DMS53 (cell line): ENCODE data around the gene ADAMTS7.
"Not testable (repeated sequence)": the region's sequence is repeated elsewhere in the genome, so short reads cannot be mapped to it uniquely, and the experiment has no call there.

Source experiments
- DNase-seq: peaks from one replicate; lab custom pipeline; 2025; lab: John Stamatoyannopoulos, UW

The ADAMTS7 gene

DNA sequence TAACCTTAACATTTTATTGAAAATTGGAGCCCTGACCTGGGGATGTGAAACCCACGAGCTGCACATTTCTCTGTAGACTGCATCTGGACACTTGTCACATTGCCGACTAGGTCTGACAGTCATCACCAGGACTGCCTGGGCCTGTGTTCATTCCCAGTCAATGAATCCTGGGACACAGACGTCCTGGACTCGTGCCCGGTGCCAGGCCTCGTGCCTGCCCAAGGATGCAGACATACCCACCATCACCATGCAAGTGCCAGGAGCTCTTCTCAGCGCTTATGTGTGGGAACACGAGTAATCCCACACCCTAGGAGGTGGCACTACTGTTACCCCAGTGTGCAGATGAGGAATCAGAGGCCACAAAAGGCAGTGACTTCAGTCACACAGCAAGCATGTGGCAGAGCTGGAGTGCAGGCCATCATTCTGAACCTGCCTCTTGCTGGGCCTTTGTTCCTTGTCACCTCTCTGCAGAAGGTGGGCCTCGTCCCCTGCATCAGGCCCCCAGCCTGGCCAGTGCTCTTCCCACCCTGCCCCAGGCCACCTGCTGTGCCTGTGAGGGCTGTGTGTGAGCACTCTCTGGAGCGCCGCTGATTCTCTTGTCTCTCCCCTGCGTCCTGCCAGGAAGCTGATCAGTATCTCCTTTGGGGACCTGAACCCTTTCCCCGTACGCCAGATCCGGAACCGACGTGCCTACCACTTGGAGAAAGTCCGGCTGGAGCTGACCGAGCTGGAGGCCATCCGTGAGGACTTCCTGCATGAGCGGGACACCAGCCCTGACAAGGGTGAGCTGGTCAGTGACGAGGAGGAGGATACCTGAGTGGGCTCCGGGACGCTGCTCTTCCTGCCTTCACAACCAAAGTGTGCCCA, 58.5 kb downstream of the ADAMTS7 start:
- no peak for DNase-seq

DNA sequence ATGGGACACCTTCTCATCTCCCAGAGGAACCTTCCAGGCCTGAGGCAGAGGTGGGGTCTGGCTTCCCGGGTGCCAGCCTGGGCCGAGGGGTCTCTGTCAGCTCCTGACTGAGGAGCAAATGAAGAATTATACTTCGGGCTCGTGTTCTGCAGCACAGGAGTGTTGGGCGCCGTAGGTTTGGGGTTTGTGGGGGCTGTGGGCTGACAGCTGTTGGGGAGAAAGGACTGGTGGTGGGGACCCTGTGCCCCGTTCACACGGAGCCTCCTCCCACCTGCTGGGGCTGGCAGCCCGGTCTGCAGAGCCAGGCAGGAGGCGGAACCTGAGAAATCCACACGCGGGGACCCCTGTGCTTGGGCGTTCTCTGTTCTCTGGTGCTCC, 59.7 kb downstream of the ADAMTS7 start:
- no peak for DNase-seq

DNA sequence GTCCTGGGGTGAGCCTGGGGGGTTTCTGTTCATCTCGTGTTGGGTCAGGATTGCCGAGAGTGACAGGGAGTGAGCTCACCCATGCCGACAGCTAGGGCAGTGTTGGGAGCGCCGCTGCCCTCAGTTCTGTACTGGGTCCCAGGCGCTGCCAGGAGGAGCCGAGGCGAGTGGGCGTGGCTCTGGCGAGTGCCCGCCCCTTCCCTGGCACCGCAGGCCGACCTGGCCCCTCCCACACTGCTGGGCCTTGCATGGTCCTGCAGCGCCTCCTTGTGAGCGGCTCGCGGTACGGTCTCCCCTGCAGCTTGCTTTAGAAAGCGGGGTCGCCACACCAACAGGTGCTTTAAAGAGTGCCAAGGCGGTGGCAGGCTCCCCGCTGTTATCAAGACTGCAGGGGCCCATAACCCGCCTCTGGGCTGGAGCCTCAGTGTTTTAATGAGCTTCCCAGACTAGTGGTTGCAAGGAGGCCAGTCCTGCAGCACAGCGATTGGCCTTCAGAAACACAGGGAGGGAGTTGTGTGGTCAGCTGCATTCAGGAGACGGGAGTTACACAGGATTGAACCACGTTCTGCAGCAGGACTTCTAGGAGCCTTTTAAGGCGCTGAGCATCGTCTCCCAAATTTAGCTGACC, 60.2 kb downstream of the ADAMTS7 start:
- peak; percentile 92 for DNase-seq

DNA sequence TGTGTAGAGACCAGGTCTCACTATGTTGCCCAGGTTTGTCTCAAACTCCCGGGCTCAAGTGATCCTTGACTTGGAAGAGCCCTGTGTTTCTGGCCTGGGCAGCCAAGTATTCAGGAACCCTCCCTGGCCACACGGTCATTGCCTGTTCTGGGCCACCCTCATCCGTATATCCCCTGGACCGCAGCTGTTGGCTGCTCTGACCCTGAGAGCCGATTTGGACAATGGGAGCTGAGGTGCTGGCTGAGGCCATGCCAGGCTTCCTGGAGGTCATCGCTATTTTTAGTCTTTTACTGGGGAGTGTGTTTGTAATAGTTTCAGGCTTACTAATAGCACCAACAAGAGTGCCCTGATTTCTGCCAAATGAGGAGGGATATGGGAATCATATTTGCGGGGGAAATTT, 60.7 kb downstream of the ADAMTS7 start:
- DNase-seq, result no peak

DNA sequence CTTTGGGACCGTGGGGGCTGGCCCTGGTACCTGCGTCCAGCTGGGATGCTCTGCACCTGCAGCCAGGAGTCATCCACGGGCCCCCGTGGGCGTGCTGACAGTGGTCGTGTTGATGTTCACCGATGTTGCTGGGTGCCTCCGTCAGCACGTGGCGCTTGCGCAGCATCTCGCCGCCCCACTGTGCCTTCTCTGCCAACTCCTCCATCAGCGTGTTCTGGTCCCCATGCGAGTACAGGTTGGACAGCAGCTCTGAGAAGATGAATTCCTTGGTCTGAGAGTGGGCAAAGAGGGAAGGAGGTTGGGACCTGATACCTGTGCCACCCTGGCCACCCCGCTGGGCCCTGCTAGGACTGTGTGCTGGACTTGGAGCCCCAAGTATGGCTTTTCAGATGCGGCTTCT, 61.4 kb downstream of the ADAMTS7 start:
- DNase-seq, result no peak

DNA sequence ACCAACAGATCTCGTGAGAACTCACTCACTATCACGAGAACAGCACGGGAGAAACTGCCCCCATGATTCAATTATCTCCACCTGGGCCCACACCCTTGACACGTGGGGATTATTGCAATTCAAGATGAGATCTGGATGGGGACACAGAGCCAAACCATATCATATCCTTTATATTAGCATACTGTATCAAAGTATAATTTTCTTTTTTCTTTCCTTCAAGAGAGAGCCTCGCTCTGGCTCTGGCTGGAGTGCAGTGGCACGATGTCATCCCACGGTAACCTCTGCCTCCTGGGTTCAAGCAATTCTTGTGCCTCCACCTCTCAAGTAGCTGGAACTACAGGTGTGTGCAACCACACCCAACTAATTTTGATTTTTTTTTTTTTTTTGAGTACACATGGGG, 63.4 kb downstream of the ADAMTS7 start:
- not testable (repeated sequence) for DNase-seq

DNA sequence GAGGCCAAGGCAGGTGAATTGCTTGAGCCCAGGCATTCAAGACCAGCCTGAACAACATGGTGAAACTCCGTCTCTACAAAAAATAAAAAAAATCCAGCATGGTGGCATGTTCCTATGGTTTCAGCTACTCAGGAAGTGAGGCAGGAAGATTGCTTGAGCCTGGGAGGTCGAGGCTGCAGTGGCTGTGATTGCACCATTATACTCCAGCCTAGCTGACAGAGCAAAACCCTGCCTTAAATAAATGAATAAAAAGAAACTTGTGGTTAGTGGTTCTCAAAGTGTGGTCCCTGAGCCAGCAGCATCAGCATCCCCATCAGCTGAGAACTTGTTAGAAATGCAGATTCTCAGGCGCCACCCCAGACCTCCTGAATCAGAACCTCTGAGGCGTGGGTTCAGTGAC, 69.6 kb downstream of the ADAMTS7 start:
- DNase-seq, result not testable (repeated sequence)

DNA sequence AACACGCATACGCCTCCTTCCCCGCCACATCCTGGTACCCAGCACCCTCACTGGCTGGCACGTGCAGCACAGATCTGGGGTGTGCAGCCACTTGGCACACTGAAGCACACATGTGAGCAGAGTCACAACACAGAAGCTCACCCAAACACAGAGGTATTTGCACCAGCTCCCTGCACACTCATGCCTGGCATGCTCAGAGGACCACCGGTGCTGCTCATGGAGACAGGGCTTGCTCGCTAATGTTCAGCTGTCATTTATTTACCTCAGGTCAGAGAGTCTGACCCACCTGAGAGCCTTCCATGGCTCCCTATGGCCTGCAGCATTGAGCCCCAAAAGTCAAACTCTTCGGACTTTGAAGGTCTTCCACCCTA, 70.4 kb downstream of the ADAMTS7 start:
- DNase-seq, result no peak

DNA sequence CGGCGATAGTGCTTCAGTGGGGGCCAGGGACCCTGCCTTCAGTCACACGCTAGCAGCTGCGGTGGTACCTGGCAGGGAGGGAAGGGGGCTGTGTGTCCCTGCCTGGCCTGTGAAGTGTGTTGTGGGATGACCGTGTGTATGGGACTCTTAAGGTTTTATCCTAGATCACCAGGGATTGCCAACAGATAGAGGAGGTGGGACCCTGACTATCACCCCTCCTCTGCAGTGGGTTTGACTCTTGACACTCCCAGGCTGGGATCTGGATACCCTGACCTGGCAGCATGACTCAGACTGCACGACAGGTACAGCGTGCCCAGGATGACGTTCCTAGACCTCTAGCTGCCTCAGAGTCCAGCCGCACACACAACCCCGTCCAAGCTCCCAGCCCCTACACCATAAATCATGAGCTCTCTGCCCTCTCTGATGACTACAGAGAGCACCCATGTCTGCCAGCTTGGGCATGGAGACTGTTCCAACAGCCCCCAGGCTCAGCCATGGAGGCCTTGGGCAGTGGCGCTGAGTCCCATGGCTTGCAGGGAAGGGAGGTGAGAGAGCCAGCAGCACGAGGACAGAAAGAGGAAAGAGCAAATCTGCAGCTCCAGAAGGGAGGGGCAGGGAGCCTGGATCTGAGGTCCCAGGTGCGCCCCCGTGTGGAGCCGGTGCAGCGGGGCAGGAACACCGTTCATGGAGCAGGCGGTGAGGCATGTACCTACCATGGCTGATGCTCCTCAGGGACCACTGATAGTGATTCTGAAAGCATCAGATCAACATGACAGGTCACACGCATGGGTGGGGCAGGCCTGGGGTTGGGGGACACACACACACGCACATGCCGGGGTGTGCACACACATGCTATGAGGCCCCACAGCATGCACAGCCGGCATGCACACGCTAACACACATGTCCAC, 71.0 kb downstream of the ADAMTS7 start:
- peak; percentile 89 for DNase-seq

DNA sequence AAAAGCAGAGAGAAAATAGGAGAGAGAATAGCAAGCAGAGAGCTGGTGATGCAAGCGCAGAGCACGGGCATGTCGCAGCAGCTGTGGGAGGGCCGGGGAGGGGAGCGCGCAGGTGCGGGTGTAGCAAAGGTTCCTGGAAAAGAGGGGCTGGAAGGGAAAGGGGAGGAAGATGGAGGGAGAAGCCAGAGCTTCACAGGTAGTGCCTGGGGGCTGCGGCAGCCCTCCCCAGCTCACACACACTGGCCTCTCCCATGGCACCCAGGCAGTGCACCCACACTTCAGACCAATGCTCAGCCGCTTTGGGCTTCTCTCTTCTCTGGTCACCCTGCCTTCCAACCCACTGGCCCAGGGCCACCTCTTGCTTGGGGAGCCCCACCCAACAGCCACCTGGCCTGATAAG, 72.1 kb downstream of the ADAMTS7 start:
- DNase-seq, result no peak

DNA sequence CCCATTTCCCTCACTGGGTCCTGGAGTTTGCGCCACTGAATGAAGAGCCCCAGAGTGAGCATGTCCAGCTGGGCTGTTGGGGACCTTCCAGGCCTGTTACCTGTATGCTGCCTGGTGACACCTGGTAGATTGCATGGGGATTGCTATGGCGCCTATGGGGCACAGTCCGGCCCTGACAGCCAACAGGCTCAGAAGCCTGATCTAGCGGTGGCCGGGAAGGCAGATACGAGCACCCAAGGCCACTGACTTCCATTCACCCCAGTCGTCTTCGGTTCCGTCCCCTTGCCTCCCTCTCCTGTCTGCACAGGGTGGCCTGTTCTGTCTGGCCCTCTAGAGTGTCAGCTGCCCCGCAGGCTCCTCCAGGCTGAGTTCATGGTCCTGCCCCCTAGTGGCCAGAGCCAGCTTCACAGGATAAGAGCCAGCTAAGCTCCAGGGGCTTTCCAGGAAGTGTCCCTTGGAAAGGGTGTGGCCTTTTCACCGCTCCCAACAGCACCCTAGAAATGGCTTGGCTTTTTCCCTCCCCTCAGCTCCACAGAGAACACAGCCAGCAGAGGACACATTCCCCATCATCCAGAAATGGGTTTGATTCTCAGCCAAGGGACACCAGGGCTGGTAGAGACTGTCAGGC, 73.2 kb downstream of the ADAMTS7 start:
- peak; percentile 56 for DNase-seq

DNA sequence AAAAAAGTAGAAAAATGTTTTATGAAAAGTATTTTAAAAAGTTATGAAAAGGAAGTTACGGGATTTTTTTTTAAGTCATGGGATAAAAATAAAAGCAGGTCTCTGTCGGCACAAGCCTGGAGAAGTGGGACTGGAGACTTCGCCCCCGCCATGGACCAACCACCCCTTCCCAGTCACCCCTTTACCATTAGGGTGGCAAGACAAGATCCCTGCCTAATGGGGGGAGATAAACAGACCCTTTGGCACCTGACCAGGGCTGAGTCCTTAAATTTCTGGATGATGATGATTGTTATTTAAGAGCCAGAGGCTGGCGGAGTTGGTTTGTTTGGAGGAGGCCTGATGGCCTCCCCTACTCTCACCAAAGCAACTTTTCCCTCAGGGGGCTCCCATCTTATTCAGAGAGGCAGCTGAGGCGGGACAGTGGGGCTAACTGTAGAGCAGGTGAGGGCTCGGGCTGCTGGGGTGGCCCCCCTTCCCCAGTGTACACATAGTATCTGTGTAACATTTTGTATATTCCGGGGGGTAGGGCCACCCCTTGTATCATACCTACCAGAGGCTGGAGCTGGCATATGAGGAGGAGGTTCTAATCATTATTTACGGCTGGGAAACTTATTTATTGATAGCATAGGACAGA, 74.0 kb downstream of the ADAMTS7 start:
- DNase-seq, result no peak

DNA sequence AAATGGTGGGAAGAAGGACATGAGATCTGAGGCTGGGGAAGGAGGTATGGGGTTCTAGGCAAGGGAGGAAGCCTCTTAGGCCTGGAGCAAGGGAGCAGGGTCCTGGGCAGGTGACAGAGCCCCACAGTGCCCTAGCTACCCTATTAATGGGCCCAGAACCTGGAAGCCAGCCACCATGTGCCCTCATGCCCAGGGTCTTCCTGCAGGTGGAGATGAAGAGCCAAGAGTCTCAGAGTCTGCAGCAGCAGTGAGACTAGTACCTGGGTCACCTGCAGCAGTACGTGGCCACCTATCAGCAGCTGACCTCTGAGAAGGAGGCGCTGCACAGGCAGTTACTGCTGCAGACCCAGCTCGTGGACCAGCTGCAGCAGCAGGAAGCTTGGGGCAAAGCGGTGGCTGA, 75.0 kb downstream of the ADAMTS7 start:
- peak; percentile 12 for DNase-seq

DNA sequence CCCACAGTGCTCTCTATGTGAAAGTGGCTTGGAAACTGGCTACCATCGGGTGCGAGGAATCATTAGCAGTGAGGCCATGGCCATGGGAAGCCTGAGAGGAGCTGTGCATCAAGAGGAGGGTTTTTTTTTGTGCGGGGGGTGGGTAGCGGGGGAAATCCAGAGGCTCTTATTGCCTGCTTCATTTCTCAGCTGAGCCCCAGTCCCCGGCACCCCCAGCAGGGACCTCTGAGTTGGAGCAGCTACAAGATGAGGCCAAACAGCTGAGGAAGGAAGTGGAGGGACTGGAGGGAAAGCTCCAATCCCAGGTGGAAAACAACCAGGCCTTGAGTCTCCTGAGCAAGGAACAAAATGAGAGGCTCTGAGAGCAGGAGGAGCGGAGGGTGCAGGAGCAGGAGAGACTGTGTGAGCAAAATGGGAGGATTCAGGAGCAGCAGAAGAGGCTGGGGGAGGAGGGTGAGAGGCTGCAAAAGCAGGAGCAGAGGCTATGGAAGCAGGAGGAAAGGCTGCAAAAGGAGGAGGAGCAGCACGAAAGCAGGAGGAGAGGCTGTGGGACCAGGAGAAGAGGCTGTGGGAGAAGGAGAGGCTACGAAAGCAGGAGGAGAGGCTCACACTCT, 76.7 kb downstream of the ADAMTS7 start:
- DNase-seq, result no peak

DNA sequence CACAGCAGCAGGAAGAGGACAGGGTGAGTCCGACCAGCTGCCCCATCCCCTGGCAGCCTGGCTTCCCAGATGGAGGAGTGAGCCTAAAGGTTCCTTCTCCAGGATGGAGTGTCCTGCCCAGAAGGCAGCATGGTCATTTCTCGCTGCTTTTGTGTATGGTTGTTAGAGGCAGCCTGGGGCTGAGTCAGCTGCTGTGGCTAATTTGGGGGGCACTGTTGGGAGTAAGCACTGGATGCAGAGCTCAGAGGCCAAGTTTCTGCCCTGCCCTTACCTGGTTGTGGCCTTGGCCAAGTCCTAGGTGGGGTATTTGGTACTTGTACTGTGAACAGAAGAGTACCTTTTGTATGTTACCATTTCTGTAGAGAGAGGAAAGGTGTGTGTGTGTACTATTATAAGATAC, 78.6 kb downstream of the ADAMTS7 start:
- DNase-seq, result no peak

DNA sequence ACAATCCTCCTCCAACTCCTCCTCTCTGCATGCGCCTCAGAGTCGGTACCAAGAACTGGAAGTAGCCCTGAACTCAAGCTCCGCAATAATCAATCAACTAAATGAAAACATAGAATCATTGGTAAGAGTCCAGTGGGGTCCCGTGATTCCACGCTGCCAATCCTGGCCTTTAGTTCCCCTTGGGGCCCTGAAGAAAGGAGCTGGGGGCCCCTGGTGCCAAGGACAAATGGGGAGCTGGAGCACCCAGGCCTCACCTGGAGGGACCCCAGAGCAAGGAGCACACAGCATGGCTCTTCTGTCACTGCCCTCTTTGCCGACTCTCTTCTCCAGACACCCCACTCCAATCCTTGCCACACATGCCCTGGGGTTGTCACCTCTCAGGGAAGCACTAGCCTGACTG, 80.3 kb downstream of the ADAMTS7 start:
- DNase-seq, result no peak

DNA sequence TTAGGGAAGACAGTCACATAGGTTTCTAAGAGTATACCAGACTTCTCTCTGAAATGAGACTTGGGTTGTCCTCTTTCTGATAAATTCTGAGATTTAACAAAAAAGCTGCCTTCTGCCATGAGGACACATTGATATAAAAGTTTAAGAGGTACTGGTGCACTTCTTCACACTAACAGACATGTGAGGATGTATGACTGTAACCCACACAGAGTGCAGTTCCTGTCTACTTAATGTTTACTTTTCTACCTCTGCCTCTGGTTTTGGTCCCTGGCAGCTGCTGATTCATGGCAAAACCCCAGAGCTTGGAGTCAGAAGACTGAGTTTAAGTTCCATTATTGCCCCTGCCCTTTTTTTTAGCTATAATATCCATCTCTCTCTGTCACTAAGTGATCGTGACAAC, 82.8 kb downstream of the ADAMTS7 start:
- peak; percentile 44 for DNase-seq

DNA sequence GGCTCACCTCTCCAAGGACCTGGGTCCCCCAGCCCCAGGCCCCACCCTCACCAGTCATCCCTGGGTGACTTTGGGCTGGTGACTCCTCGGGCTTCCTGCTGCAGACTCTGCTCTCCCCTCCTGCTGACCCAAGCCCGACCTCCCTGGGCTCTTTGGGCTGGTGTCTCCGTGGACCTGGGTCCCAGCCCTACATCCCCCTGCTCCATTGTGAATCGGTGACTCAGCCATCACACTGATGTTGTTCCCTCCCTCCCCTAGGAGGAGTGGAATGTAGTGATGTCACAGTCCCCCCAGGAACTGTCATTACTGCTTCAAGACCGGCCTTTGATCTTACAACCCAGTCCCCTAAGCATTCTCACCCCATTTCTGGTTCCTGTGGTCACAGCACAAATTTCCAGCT, 83.7 kb downstream of the ADAMTS7 start:
- DNase-seq, result no peak

DNA sequence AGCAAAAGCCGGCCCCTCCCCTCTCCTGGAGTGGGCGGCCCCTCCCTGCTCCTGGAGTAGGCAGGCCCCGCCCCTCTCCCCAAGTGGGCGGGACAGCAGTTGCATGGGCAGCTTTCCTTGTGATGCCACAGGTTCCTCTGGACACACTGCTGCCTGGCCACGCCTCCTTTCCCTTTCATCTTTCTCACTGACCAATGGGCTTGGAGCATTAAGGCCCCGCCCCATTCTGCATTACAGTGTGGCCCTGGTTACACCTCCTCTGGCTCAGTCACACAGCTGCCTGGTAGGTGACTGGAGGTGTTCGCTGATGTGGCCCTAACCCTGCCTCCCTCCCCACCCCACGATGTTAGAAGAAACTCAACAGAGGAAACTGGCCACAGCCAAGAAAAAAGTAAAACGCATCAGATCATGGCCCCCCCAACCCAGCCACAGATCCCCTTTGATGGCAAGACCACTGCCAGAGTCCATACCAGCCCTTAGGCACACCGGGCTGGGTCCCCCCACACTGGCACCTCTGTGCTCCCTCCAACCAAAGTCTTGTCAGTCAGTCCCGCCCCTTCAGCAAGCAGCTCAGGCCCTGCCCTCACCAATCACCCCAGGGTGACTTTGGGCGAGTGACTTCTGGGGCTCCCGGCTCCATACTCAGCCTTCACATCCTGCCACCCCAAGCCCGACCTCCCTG, 84.3 kb downstream of the ADAMTS7 start:
- peak; percentile 55 for DNase-seq

DNA sequence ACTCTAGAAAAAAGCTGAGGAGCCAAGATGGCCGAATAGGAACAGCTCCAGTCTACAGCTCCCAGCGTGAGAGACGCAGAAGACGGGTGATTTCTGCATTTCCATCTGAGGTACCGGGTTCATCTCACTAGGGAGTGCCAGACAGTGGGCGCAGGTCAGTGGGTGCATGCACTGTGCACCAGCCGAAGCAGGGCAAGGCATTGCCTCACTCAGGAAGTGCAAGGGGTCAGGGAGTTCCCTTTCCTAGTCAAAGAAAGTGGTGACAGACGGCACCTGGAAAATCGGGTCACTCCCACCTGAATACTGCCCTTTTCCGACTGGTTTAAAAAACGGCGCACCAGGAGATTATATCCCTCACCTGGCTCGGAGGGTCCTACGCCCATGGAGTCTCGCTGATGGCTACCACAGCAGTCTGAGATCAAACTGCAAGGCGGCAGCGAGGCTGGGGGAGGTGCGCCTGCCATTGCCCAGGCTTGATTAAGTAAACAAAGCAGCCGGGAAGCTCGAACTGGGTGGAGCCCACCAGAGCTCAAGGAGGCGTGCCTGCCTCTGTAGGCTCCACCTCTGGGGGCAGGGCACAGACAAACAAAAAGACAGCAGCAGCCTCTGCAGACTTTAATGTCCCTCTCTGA, 91.3 kb downstream of the ADAMTS7 start:
- peak; percentile 62 for DNase-seq
